CD4-positive, alpha-beta T cell treated with Interleukin-15 for 4 hours (primary cell): Measurements from ENCODE around the gene ZER1.
"Not testable (repeated sequence)": the region's sequence is repeated elsewhere in the genome, so short reads cannot be mapped to it uniquely, and the experiment has no call there.

Experiments
- DNase-seq: peaks from one replicate; pipeline ENCODE4 v3.0.0-alpha.2; 2020; ENCODE audit warnings: low spot score

Gene ZER1

GRCh38 chr9:128771745-128772519, at the start of gene ZER1:
ZER1 (minus strand) TSS chr9:128771927; CDS start chr9:128755565, 16,362 bp downstream.
- peak; percentile 90 for DNase-seq

GRCh38 chr9:128820665-128821583, 49.2 kb upstream of the ZER1 start:
- no peak for DNase-seq

- no peak for DNase-seq
These were observed 48.3 kb upstream of the ZER1 start for GRCh38 chr9:128819716-128820664.

GRCh38 chr9:128818839-128819715, 47.4 kb upstream of the ZER1 start:
- DNase-seq = peak; percentile 33

- peak; percentile 97 for DNase-seq
These were observed 46.5 kb upstream of the ZER1 start, which contains the start of gene ENDOG for GRCh38 chr9:128818099-128818838. ENDOG (plus strand) TSS chr9:128818500; CDS start chr9:128818685, 185 bp downstream.

- no peak for DNase-seq
These were observed 39.1 kb upstream of the ZER1 start for GRCh38 chr9:128810873-128811272.

GRCh38 chr9:128809831-128810230, 38.1 kb upstream of the ZER1 start:
- DNase-seq = no peak

GRCh38 chr9:128809036-128809599, 37.4 kb upstream of the ZER1 start:
- DNase-seq = no peak

- no peak for DNase-seq
These were observed 36.8 kb upstream of the ZER1 start for GRCh38 chr9:128808543-128808942.

GRCh38 chr9:128807827-128808226, 36.1 kb upstream of the ZER1 start:
- no peak for DNase-seq

GRCh38 chr9:128805661-128806060, 33.9 kb upstream of the ZER1 start:
- no peak for DNase-seq

- DNase-seq = no peak
These were observed 30.8 kb upstream of the ZER1 start for GRCh38 chr9:128802482-128802881.

GRCh38 chr9:128800061-128800460, 28.3 kb upstream of the ZER1 start:
- no peak for DNase-seq

GRCh38 chr9:128798896-128799295, 27.2 kb upstream of the ZER1 start:
- DNase-seq = no peak

- not testable (repeated sequence) for DNase-seq
These were observed 23.2 kb upstream of the ZER1 start for GRCh38 chr9:128794961-128795360.

GRCh38 chr9:128792978-128793686, 21.4 kb upstream of the ZER1 start:
- no peak for DNase-seq

GRCh38 chr9:128792134-128792533, 20.4 kb upstream of the ZER1 start:
- DNase-seq = no peak

GRCh38 chr9:128790536-128790935, 18.8 kb upstream of the ZER1 start:
- DNase-seq = no peak

- no peak for DNase-seq
These were observed 16.7 kb upstream of the ZER1 start for GRCh38 chr9:128788445-128788844.
